ENCODE results near the gene R3HDM4.

DNA sequence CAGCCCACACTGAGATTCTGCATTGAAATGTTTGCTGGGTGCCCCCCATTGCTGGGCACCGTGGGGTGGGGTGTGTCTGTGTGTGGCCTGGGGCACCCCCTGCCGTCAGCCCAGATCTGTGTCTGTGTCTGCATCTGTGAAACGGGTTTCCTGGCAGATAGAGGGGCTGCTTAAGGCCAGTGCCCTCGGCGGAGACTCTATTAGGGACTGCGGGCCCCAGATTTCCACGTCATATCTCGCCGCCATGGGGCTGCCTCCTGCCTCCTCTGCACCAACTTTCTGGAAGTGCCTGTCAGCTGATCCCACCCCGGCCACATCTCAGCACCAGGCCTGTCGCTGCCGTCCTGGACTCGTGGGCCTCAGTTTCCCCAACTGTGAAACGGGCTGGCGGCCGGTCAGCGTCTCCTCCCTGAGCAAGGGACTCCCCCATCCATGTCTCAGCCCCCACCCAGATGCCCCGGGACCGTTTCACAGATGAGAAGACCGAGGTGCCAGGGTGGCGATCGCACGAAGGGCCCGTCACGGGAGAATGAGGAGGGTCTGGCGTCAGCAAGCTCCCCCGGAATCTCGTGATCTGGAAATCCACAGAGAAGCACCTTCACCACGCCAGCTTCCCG, 34.2 kb upstream of the R3HDM4 start:
- TF ChIP-seq, protein P1, sequence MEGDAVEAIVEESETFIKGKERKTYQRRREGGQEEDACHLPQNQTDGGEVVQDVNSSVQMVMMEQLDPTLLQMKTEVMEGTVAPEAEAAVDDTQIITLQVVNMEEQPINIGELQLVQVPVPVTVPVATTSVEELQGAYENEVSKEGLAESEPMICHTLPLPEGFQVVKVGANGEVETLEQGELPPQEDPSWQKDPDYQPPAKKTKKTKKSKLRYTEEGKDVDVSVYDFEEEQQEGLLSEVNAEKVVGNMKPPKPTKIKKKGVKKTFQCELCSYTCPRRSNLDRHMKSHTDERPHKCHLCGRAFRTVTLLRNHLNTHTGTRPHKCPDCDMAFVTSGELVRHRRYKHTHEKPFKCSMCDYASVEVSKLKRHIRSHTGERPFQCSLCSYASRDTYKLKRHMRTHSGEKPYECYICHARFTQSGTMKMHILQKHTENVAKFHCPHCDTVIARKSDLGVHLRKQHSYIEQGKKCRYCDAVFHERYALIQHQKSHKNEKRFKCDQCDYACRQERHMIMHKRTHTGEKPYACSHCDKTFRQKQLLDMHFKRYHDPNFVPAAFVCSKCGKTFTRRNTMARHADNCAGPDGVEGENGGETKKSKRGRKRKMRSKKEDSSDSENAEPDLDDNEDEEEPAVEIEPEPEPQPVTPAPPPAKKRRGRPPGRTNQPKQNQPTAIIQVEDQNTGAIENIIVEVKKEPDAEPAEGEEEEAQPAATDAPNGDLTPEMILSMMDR (IDR thresholded peaks at IDR 0.05) = no peak
- no peak for TF ChIP-seq EP300 (IDR thresholded peaks at IDR 0.05)
